ENCODE data around the gene RAMAC. TPM values are rescaled to one million over a fixed set of nuclear protein-coding genes. Genes with fewer than 3 reads are reported as not detected.

The RAMAC gene
- polyA plus RNA-seq, 2 of the 4 experiments (the other 2 are of a cell fraction), result 38.9 to 68.1 TPM

GRCh38 chr15:82960766-82961165, 25.2 kb upstream of the RAMAC start:
- no peak overlapping the region for H3K27ac ChIP-seq
- ChIA-PET CTCF (interaction anchor here (1.0 kb wide), 1 partner anchor 40 kb away, joined by 4 read pairs; no protein-coding TSS in a partner anchor), POLR2A (no interaction called here)
- TF ChIP-seq GATA3 (IDR thresholded peaks at IDR 0.05; ENCODE audit: borderline replicate concordance) (no peak), ZC3H11A (IDR thresholded peaks at IDR 0.05) (no peak), EHMT2 (IDR thresholded peaks at IDR 0.05; ENCODE audit: low read depth) (no peak), JUNB (IDR thresholded peaks at IDR 0.05) (no peak), RFX5 (IDR thresholded peaks at IDR 0.05) (no peak), KDM5A (IDR thresholded peaks at IDR 0.05) (no peak), POLR2AphosphoS2 (conservative IDR thresholded peaks at IDR 0.05; ENCODE audit: low read length) (no peak), REST (IDR thresholded peaks at IDR 0.05) (no peak), MAX (IDR thresholded peaks at IDR 0.05) (no peak), FOSL2 (IDR thresholded peaks at IDR 0.05) (no peak), FOSL2 (CRISPR knock-in tag; IDR thresholded peaks at IDR 0.05) (no peak), NPAS2 (CRISPR knock-in tag; IDR thresholded peaks at IDR 0.05; ENCODE audit: borderline replicate concordance) (no peak), CTCF (IDR thresholded peaks at IDR 0.05) (no peak)
- WGBS (ENCODE audit: missing lambda C conversion rate), result 78% methylated on average over 3 of the region's 3 CpGs
- H3K4me1 ChIP-seq, result no peaks in the 10 kb centered on the region
- H3K4me3 ChIP-seq, result no peak overlapping the region
- ATAC-seq (no peak; a peak in 1 of 6 replicates), FAIRE-seq (no peak), DNase-seq (ENCODE audit: low read depth in 1 of 2, low spot score in 1 of 2) (no peak)
- no peak overlapping the region for H3K4me2 ChIP-seq
- H3K9me3 ChIP-seq, result no peaks in the 10 kb centered on the region

- Histone ChIP-seq H3K27ac (no peak overlapping the region), H3K4me2 (no peak overlapping the region), H3K4me1 (no peaks in the 10 kb centered on the region), H3K4me3 (no peak overlapping the region), H3K9me3 (no peaks in the 10 kb centered on the region)
- TF ChIP-seq CHD4 (IDR thresholded peaks at IDR 0.05; ENCODE audit: borderline replicate concordance) (no peak), JUN (IDR thresholded peaks at IDR 0.05) (no peak), POLR2AphosphoS2 (conservative IDR thresholded peaks at IDR 0.05; ENCODE audit: low read length) (no peak), HOXB13 (CRISPR knock-in tag; IDR thresholded peaks at IDR 0.05; ENCODE audit: low read depth) (no peak), HOXB5 (CRISPR knock-in tag; IDR thresholded peaks at IDR 0.05) (no peak), RCOR1 (IDR thresholded peaks at IDR 0.05; ENCODE audit: low read depth, low read length) (no peak), BCL3 (IDR thresholded peaks at IDR 0.05) (no peak), CTCF (IDR thresholded peaks at IDR 0.05) (no peak), KDM5A (IDR thresholded peaks at IDR 0.05) (no peak), PBX3 (IDR thresholded peaks at IDR 0.05) (no peak), ATOH8 (CRISPR knock-in tag; IDR thresholded peaks at IDR 0.05; ENCODE audit: low read depth) (no peak), HDAC2 (IDR thresholded peaks at IDR 0.05) (no peak), SMC3 (IDR thresholded peaks at IDR 0.05) (no peak), PHF8 (IDR thresholded peaks at IDR 0.05; ENCODE audit: borderline replicate concordance, low read depth) (no peak)
- FAIRE-seq (no peak), ATAC-seq (no peak), DNase-seq (ENCODE audit: low read depth in 1 of 2, low spot score in 1 of 2) (no peak)
- POLR2A ChIA-PET, result no interaction called here
- CTCF ChIA-PET, result interaction anchor here (1.1 to 2.1 kb wide), 2 partner anchors 37 to 114 kb away, joined by 3 to 7 read pairs; no protein-coding TSS in a partner anchor
- 85% methylated on average over 7 of the region's 7 CpGs for WGBS (ENCODE audit: missing lambda C conversion rate)
These were observed 22.3 kb upstream of the RAMAC start for GRCh38 chr15:82963471-82964341.

Data from A549 (cell line).